ENCODE measurements around the gene MTM1.

DNA sequence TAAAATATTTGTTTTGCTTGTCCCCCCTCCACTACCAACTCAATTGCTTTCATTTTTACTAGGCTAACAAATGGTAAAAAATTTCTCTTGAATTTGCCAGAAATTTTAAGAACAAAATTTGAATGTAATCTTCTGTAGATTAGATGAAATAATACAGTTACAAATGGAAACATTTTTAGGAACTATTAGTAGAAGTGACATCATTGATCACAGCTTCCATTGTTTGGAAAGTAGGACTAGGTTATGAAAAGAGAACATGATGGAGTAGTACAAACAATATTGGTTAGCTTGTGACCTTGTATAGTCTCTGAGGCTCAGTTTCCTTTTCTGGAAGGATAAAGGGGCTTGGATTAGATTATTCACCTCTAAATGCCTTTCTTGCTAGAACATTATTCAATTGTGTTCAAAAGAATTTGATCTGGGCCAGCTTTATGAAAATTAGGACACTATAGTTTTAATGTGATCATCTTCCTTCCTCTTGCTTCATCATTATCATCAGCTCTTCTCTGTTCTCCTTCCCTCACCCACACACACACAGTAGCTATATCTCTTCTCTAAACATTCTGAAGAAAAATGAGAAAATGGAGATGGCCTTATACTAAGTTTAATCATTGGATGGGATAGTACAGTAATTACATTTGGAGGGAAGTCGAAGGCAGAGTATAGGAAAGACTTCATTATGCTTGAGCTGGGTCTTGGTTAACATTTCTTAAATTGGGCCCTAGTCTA is 134.7 kb downstream of the MTM1 start:
- no peak for TF ChIP-seq CTCF (conservative IDR thresholded peaks at IDR 0.05; ENCODE audit: low read depth in 2 of 2)
- TF ChIP-seq EZH2phosphoT487 (IDR thresholded peaks at IDR 0.05; ENCODE audit: unreplicated experiment) = no peak
- TF ChIP-seq CREB1 (CRISPR knock-in tag; IDR thresholded peaks at IDR 0.05; ENCODE audit: low read depth) = no peak
